GM19238 (cell line): ENCODE data around the gene DTD1.

Source experiments
- DNase-seq: peaks from one replicate; pipeline ENCODE4 v3.0.0; 2011; ENCODE audit warnings: low spot score; ENCODE audit not compliant: insufficient read length

Gene DTD1

GRCh38 chr20:18662279-18663040, 74.6 kb downstream of the DTD1 start:
- DNase-seq = no peak

GRCh38 chr20:18663932-18664331, 76.1 kb downstream of the DTD1 start:
- no peak for DNase-seq

GRCh38 chr20:18665135-18665534, 77.3 kb downstream of the DTD1 start:
- DNase-seq = no peak

- no peak for DNase-seq
Measured at GRCh38 chr20:18666803-18667415, 79.1 kb downstream of the DTD1 start.

GRCh38 chr20:18669241-18670019, 81.6 kb downstream of the DTD1 start:
- no peak for DNase-seq

- no peak for DNase-seq
Measured at GRCh38 chr20:18671203-18671710, 83.4 kb downstream of the DTD1 start.

- DNase-seq = no peak
Measured at GRCh38 chr20:18672834-18673233, 85.0 kb downstream of the DTD1 start.

GRCh38 chr20:18676396-18676795, 88.5 kb downstream of the DTD1 start:
- no peak for DNase-seq

GRCh38 chr20:18677126-18677525, 89.3 kb downstream of the DTD1 start:
- DNase-seq = no peak

GRCh38 chr20:18678549-18679419, 90.9 kb downstream of the DTD1 start:
- no peak for DNase-seq

- no peak for DNase-seq
Measured at GRCh38 chr20:18683839-18684238, 96.0 kb downstream of the DTD1 start.

- DNase-seq = no peak
Measured at GRCh38 chr20:18684775-18685174, 96.9 kb downstream of the DTD1 start.

- no peak for DNase-seq
Measured at GRCh38 chr20:18685406-18685805, 97.6 kb downstream of the DTD1 start.

- no peak for DNase-seq
Measured at GRCh38 chr20:18686696-18687095, 98.8 kb downstream of the DTD1 start.

GRCh38 chr20:18688676-18689075, 100.8 kb downstream of the DTD1 start:
- DNase-seq = no peak

GRCh38 chr20:18689557-18689956, 101.7 kb downstream of the DTD1 start:
- DNase-seq = no peak

- no peak for DNase-seq
Measured at GRCh38 chr20:18692447-18692846, 104.6 kb downstream of the DTD1 start.

- no peak for DNase-seq
Measured at GRCh38 chr20:18694071-18694470, 106.2 kb downstream of the DTD1 start.

GRCh38 chr20:18695175-18695574, 107.3 kb downstream of the DTD1 start:
- no peak for DNase-seq

- DNase-seq = no peak
Measured at GRCh38 chr20:18698735-18699380, 111.0 kb downstream of the DTD1 start.

GRCh38 chr20:18701969-18702368, 114.1 kb downstream of the DTD1 start:
- DNase-seq = no peak
